Uterus (tissue), 2 donors: Measurements from ENCODE around the gene IL25.

ENCODE experiments used
- CTCF ChIP-seq, 4 experiments: fragments of 200-600 bp in 2 of 4; fragments of 450-650 bp in 2 of 4; sonication (generic) in 2 of 4; IDR thresholded peaks; one replicate each; pipeline ENCODE4 v1.5.1; 2016 to 2019; ENCODE audit warnings: antibody characterized with exemption in 4 of 4, mild to moderate bottlenecking in 2 of 4, moderate library complexity in 1 of 4
- POLR2A ChIP-seq, 2 donors: fragments of 450-650 bp; IDR thresholded peaks; one replicate each; pipeline ENCODE4 v1.6.1; 2016; ENCODE audit warnings: antibody characterized with exemption in 2 of 2, mild to moderate bottlenecking in 1 of 2, moderate library complexity in 1 of 2

DNA sequence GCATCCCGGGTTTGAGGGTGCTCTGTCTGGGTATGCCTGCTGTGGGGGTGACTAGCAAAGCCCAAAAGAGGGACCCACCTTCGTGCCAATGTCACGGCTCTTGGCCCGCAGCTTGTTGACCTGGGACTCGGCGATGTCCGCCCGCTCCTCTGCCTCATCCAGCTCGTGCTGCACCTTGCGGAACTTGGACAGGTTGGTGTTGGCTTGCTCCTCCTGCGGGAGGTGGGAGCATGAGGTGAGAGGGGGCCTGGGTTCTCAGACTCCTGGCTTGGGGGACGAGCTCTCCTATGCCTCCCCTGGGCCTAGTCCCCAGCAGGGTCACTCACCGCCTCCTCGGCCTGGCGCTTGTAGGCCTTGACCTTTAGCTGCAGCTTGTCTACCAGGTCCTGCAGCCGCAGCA, 41.1 kb downstream of the IL25 start:
- TF ChIP-seq CTCF (IDR thresholded peaks at IDR 0.05) (no peak), POLR2A (IDR thresholded peaks at IDR 0.05) (no peak)
